ENCODE results near the gene SYNGAP1.

The SYNGAP1 gene

GRCh38 chr6:33406126-33406525 lies 13.7 kb upstream of the SYNGAP1 start:
- no peak for DNase-seq (ENCODE audit: extremely low read depth, low read depth)
- TF ChIP-seq, protein P1, sequence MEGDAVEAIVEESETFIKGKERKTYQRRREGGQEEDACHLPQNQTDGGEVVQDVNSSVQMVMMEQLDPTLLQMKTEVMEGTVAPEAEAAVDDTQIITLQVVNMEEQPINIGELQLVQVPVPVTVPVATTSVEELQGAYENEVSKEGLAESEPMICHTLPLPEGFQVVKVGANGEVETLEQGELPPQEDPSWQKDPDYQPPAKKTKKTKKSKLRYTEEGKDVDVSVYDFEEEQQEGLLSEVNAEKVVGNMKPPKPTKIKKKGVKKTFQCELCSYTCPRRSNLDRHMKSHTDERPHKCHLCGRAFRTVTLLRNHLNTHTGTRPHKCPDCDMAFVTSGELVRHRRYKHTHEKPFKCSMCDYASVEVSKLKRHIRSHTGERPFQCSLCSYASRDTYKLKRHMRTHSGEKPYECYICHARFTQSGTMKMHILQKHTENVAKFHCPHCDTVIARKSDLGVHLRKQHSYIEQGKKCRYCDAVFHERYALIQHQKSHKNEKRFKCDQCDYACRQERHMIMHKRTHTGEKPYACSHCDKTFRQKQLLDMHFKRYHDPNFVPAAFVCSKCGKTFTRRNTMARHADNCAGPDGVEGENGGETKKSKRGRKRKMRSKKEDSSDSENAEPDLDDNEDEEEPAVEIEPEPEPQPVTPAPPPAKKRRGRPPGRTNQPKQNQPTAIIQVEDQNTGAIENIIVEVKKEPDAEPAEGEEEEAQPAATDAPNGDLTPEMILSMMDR (IDR thresholded peaks at IDR 0.05; ENCODE audit: low read depth, low read length, missing control alignments): no peak
- no peak overlapping the region for H3K4me3 ChIP-seq (replicated peaks; ENCODE audit: low read depth, low read length)

DNA sequence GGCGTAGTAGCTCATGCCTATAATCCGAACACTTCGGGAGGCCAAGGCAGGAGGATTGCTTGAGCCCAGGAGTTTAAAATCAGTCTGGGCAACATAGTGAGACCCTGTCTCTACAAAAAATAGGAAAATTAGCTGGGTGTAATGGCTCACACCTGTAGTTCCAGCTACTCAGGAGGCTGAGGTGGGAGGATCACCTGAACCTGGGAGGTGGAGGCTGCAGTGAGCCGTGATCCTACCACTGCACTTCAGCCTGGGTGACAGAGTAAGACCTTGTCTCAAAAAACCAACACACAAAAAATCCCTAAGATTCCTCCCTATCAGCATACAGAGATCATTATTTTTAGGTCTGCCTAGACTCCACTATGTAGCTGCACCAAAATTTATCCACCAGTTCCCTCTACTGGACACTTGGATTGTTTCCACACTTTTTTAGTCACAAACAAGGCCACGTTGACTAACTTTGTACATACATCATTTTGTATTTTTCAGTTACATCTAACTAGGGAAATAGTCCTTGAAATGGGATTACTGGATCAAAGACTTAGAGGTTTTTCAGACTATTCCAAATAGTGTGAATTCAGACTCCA lies 12.6 kb upstream of the SYNGAP1 start:
- no peak for DNase-seq (ENCODE audit: extremely low read depth, low read depth)
- TF ChIP-seq, protein P1 (IDR thresholded peaks at IDR 0.05; ENCODE audit: low read depth, low read length, missing control alignments): peak; percentile 20
- no peak overlapping the region for H3K4me3 ChIP-seq (replicated peaks; ENCODE audit: low read depth, low read length)

- peak overlapping the region; percentile 61 for H3K4me3 ChIP-seq (replicated peaks; ENCODE audit: low read depth, low read length)
- TF ChIP-seq, protein P1 (IDR thresholded peaks at IDR 0.05; ENCODE audit: low read depth, low read length, missing control alignments): no peak
- peak; percentile 87 for DNase-seq (ENCODE audit: extremely low read depth, low read depth)
Observed at GRCh38 chr6:33410050-33410710, 9.7 kb upstream of the SYNGAP1 start.

DNA sequence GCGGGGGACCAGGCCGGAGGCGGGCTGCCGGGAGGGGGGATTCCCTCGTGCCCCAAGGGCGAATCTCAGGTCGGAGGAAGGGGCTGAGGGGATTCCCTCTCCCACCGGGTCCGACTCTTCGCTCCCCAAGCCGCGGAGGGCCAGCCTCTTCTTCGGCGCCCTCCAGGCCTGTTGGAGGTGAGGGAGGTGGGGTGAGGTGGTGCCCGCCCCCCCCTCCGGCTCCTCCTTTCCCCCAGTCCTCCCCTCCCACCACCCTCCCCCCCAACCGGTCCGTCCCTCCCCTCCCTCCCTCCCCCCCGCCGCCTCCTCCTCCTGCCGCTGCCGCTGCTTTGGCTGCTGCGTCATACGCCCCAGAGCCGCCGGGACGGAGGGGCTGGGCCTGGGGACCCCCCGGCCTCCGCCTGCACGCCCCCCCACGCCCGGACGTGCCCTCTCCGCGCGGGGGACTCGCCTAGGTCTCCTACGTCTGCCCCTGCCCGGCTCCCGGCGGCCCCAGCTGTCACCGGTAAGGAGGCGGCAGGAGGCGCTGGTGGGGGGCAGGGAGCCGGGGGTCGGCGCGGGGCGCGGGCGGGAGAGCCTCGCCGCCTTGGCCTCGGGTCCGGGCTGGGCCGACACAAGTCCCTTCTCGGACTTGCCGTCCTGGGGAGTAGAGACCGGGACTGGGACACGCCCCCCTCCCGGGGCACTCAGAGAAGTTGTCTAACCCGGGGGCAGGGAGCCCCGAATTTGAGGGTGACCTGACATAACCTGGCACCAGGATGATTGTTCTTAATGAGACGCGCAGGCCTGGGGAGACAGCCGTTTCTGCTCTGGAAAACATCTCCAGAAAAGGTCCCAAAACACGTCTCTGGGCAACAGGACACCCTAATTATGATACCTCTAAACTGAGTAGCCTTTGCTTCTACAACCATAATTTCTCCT lies 8.9 kb upstream of the SYNGAP1 start, which contains the start of gene PHF1:
PHF1 (plus strand) TSS at position 304 of the 921 bp plus-strand sequence. CDS start 1,250 bp downstream, outside the sequence.
- H3K4me3 ChIP-seq (replicated peaks; ENCODE audit: low read depth, low read length): peak within 1 kb of the TSS; percentile 61
- no peak for DNase-seq (ENCODE audit: extremely low read depth, low read depth)
- TF ChIP-seq, protein P1 (IDR thresholded peaks at IDR 0.05; ENCODE audit: low read depth, low read length, missing control alignments): no peak

GRCh38 chr6:33411632-33412005 lies 8.2 kb upstream of the SYNGAP1 start:
- TF ChIP-seq, protein P1 (IDR thresholded peaks at IDR 0.05; ENCODE audit: low read depth, low read length, missing control alignments): no peak
- DNase-seq (ENCODE audit: extremely low read depth, low read depth): no peak
- H3K4me3 ChIP-seq (replicated peaks; ENCODE audit: low read depth, low read length): peak overlapping the region; percentile 61

DNA sequence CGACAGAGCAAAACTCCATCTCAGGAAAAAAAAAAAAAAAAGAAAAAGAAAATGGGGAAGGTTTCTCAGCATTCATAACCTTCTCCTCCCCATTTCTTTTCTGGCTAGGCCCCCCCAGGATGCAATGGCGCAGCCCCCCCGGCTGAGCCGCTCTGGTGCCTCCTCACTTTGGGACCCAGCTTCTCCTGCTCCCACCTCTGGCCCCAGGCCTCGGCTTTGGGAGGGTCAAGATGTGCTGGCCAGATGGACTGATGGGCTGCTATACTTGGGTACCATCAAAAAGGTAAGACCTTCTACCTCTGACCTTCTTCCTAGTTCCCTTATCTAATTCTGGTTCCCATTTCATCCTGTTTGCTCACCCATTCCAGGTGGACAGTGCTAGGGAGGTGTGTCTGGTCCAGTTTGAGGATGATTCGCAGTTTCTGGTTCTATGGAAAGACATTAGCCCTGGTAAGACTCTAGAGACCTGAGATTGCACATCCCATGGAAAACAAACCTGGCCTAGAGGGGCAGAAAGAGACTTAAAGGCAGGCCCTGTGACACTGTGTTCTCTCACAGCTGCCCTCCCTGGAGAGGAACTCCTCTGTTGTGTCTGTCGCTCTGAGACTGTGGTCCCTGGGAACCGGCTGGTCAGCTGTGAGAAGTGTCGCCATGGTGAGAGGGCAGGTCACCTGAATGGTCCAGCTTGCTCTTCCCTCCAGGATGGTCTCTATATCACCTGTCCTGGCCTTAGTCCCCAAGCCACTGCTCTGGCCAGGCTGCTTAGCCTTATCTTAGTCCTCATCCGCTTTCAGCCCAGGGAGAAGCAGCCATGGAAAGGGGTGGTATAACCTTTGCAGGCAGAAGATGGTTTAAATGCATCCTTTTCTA lies 7.5 kb upstream of the SYNGAP1 start:
- DNase-seq (ENCODE audit: extremely low read depth, low read depth): no peak
- H3K4me3 ChIP-seq (replicated peaks; ENCODE audit: low read depth, low read length): no peak overlapping the region
- TF ChIP-seq, protein P1 (IDR thresholded peaks at IDR 0.05; ENCODE audit: low read depth, low read length, missing control alignments): no peak

All from HFF-Myc (cell line).